Panc1 (cell line): Measurements from ENCODE around the gene RNF220.

Experiments used
- SIN3A ChIP-seq: IDR thresholded peaks from 2 replicates; pipeline ENCODE4 v1.6.1; 2012; ENCODE audit warnings: low read depth, mild to moderate bottlenecking, low read length, moderate library complexity, borderline replicate concordance; ENCODE audit not compliant: insufficient read depth
- TF ChIP-seq, protein P1 (sequence below): fragments of 450-650 bp; IDR thresholded peaks from 2 replicates; pipeline ENCODE4 v1.5.1; 2017; ENCODE audit warnings: mild to moderate bottlenecking

DNA sequence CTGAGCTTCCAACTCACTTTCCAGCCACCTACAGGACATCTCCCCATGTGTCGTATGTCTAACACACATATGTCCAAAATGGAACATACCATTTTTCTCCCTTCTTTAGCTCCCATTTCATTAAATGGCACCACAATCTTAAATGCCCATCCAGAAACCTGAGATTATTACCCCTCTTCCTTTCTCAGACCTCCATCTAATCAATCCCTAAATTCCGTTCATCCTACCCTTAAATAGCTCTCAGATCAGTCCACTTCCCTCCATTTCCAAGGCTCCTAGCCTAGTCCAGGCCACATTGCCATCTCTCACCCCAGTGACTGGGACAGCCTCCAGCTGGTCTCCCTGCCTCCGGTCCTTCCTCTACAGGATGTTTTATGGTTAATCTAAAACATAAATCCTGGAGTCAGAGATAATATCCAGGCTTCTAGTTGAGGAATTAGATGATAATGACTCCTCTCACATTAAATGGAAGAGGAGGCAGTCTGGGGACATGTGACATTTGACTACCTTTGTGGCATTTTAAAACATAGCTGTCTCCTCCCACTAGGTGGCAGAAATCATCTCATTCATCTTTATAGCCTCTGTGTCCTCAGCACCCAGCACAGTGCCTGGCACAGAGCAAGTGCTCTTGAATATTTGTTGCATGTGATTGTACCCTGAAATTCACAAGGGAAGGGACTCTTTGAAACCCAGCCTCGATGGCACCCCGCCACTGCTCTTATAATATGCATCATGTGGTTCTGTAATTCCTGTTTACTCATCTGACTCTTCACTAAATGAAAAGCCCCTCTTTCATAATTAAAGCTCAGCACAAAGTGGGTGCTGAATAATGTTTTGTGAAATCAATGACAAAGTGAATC is 166.9 kb downstream of the RNF220 start:
- no peak for TF ChIP-seq SIN3A
- TF ChIP-seq, protein P1, sequence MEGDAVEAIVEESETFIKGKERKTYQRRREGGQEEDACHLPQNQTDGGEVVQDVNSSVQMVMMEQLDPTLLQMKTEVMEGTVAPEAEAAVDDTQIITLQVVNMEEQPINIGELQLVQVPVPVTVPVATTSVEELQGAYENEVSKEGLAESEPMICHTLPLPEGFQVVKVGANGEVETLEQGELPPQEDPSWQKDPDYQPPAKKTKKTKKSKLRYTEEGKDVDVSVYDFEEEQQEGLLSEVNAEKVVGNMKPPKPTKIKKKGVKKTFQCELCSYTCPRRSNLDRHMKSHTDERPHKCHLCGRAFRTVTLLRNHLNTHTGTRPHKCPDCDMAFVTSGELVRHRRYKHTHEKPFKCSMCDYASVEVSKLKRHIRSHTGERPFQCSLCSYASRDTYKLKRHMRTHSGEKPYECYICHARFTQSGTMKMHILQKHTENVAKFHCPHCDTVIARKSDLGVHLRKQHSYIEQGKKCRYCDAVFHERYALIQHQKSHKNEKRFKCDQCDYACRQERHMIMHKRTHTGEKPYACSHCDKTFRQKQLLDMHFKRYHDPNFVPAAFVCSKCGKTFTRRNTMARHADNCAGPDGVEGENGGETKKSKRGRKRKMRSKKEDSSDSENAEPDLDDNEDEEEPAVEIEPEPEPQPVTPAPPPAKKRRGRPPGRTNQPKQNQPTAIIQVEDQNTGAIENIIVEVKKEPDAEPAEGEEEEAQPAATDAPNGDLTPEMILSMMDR, result peak; percentile 78
